ENCODE data around the gene CNPY1. TPM values are rescaled to one million over a fixed set of nuclear protein-coding genes. Genes with fewer than 3 reads are reported as not detected.
"Not testable (repeated sequence)": the region's sequence is repeated elsewhere in the genome, so short reads cannot be mapped to it uniquely, and the experiment has no call there.

CNPY1 gene
- total RNA-seq (ENCODE audit: unreplicated experiment) = not detected
- long read RNA-seq = 0 reads

- not testable (repeated sequence) for H3K4me3 Mint-ChIP-seq (ENCODE audit: unreplicated experiment); DNase-seq; H3K9me3 Mint-ChIP-seq (ENCODE audit: unreplicated experiment); H3K4me1 Mint-ChIP-seq (ENCODE audit: low read depth, unreplicated experiment); H3K36me3 Mint-ChIP-seq (ENCODE audit: unreplicated experiment); H3K27ac Mint-ChIP-seq (ENCODE audit: unreplicated experiment); H3K27me3 Mint-ChIP-seq (ENCODE audit: unreplicated experiment)
These were observed at the start of gene CNPY1 for GRCh38 chr7:155546449-155546848. TSS of gene CNPY1 (minus strand) at chr7:155546559. CDS start at chr7:155545929, 630 bp downstream.

DNA sequence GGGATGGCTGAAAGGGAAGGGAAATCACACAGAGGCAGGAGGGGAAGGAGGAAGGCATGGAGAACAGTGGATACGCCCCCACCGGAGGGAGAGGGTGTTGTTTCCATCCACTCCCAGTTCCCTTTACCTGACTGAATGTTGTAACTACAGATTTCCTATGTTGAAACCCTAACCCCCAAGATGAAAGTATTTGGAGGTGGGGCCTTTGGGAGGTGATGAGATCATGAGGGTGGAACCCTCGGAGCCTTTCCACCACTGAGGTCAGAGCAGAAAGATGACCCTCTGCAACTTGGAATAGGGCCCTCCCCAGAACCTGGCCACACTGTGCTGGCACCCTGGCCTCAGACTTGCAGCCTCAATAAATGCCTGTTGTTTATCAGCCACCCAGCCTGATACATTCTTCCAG is 48.6 kb upstream of the CNPY1 start:
- no peak for TF ChIP-seq CTCF (IDR thresholded peaks at IDR 0.05; ENCODE audit: partially characterized antibody, unreplicated experiment)
- no peak for DNase-seq
- Mint-ChIP-seq H3K27me3 (ENCODE audit: unreplicated experiment) (peaks cover 3% of the 10 kb centered on the region), H3K36me3 (ENCODE audit: unreplicated experiment) (no peaks in the 10 kb centered on the region), H3K9me3 (ENCODE audit: unreplicated experiment) (peaks cover 3% of the 10 kb centered on the region), H3K27ac (ENCODE audit: unreplicated experiment) (no peak overlapping the region), H3K4me3 (ENCODE audit: unreplicated experiment) (no peak overlapping the region), H3K4me1 (ENCODE audit: low read depth, unreplicated experiment) (peaks cover 5% of the 10 kb centered on the region)

DNA sequence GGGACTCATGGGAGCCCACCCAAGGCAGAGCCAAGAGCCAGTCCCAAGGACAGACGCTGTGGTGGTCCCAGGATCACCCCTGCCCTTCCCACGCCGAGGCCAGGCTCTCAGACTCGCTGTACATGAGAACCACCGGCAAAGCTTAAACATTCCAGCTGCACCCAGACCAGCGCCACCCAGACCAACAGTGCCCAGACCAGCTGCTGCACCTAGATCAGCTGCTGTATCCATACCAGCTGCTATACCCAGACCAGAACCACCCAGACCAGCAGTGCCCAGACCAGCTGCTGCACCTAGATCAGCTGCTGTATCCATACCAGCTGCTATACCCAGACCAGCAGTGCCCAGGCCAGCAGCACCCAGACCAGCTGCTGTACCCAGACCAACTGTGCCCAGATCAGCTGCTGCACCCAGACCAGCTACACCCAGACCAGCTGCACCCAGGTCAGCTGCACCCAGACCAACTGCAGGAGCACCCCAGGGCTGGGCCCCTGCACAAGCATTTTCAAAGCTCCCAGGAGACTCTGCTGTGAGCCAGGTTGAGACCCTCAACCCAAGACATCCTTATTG is 47.9 kb upstream of the CNPY1 start:
- H3K4me1 Mint-ChIP-seq (ENCODE audit: low read depth, unreplicated experiment) = peaks cover 6% of the 10 kb centered on the region
- H3K36me3 Mint-ChIP-seq (ENCODE audit: unreplicated experiment) = no peaks in the 10 kb centered on the region
- H3K9me3 Mint-ChIP-seq (ENCODE audit: unreplicated experiment) = peaks cover 3% of the 10 kb centered on the region
- H3K27me3 Mint-ChIP-seq (ENCODE audit: unreplicated experiment) = peaks cover 3% of the 10 kb centered on the region
- H3K27ac Mint-ChIP-seq (ENCODE audit: unreplicated experiment) = no peak overlapping the region
- no peak overlapping the region for H3K4me3 Mint-ChIP-seq (ENCODE audit: unreplicated experiment)
- DNase-seq = no peak
- no peak for TF ChIP-seq CTCF (IDR thresholded peaks at IDR 0.05; ENCODE audit: partially characterized antibody, unreplicated experiment)

GRCh38 chr7:155593461-155594162 is 47.3 kb upstream of the CNPY1 start:
- H3K27me3 Mint-ChIP-seq (ENCODE audit: unreplicated experiment) = peaks cover 5% of the 10 kb centered on the region
- no peak overlapping the region for H3K27ac Mint-ChIP-seq (ENCODE audit: unreplicated experiment)
- H3K4me3 Mint-ChIP-seq (ENCODE audit: unreplicated experiment) = no peak overlapping the region
- H3K4me1 Mint-ChIP-seq (ENCODE audit: low read depth, unreplicated experiment) = peaks cover 10% of the 10 kb centered on the region
- no peak for DNase-seq
- no peaks in the 10 kb centered on the region for H3K36me3 Mint-ChIP-seq (ENCODE audit: unreplicated experiment)
- TF ChIP-seq CTCF (IDR thresholded peaks at IDR 0.05; ENCODE audit: partially characterized antibody, unreplicated experiment) = no peak
- H3K9me3 Mint-ChIP-seq (ENCODE audit: unreplicated experiment) = peaks cover 3% of the 10 kb centered on the region

DNA sequence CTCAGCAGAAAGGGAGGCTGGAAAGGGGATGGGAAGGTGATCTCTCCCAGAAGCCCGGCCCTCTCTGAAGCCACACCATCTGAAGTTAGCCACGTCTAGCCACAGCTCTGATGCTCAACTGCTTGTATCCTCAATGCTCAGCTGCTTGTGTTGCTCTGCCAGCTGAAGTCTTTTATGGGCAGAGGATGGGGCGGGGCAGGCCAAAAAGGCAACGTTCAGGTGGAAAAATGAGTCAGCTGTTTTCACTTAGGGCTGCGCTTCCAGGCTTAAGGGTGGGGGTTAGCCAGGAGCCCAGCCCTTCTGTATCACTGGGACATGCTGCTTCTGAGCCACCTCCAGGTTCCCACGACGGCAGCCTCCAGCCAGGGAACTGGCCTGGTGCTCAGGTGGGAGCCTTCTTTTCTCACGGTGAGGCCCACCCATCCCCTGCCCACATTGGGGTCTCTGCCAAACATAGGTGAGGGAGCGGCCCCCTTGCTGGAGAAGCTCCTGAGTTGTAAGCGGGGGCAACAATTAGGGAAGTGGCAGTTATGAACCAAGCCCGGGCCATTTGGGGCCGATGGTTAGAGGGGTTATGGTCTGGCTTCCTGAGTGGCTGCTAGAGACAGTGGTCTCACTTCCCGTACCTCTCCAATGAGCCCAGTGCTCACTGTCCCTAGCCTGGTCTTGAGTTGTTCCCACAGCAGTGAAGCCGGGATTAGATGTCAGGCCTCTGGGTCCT is 44.9 kb upstream of the CNPY1 start:
- TF ChIP-seq CTCF (IDR thresholded peaks at IDR 0.05; ENCODE audit: partially characterized antibody, unreplicated experiment) = no peak
- Mint-ChIP-seq H3K9me3 (ENCODE audit: unreplicated experiment) (peaks cover 5% of the 10 kb centered on the region), H3K27ac (ENCODE audit: unreplicated experiment) (no peak overlapping the region), H3K36me3 (ENCODE audit: unreplicated experiment) (no peaks in the 10 kb centered on the region), H3K4me3 (ENCODE audit: unreplicated experiment) (no peak overlapping the region), H3K4me1 (ENCODE audit: low read depth, unreplicated experiment) (peaks cover 10% of the 10 kb centered on the region), H3K27me3 (ENCODE audit: unreplicated experiment) (peaks cover 8% of the 10 kb centered on the region)
- no peak for DNase-seq
